ENCODE measurements around the gene NPFF.

The NPFF gene

DNA sequence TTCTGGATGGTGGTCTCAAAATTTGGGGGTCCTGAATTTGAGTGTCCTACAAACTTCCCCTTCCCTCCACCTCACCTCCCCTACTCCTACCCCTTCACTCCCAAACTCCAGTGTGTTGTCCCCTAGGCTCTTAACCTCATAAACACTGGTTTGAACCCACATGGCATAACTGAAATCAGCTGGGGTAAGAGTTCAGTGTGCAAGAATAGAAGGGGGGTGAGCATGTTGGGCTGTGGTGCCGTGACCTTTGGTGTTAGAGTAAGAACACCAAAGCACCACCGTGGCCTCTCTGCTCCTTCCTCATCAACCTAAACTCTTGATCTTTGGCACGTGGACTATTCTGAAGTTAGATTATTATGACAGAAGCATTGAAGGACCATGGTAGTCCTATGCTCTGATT is 44.3 kb downstream of the NPFF start:
- Histone ChIP-seq H3K36me3 (ENCODE audit: low read depth) (peaks cover 99% of the 10 kb centered on the region), H3K4me3 (ENCODE audit: severe bottlenecking) (no peak overlapping the region), H3K27me3 (ENCODE audit: insufficient read depth, poor library complexity, severe bottlenecking) (no peaks in the 10 kb centered on the region), H3K27ac (ENCODE audit: poor library complexity, severe bottlenecking) (no peak overlapping the region), H3K9me3 (ENCODE audit: severe bottlenecking) (no peaks in the 10 kb centered on the region), H3K4me1 (ENCODE audit: insufficient read depth, poor library complexity, severe bottlenecking) (peaks cover 22% of the 10 kb centered on the region)
- ATAC-seq (ENCODE audit: low read depth) (no peak), DNase-seq (ENCODE audit: low spot score) (no peak)
- TF ChIP-seq, protein P1, sequence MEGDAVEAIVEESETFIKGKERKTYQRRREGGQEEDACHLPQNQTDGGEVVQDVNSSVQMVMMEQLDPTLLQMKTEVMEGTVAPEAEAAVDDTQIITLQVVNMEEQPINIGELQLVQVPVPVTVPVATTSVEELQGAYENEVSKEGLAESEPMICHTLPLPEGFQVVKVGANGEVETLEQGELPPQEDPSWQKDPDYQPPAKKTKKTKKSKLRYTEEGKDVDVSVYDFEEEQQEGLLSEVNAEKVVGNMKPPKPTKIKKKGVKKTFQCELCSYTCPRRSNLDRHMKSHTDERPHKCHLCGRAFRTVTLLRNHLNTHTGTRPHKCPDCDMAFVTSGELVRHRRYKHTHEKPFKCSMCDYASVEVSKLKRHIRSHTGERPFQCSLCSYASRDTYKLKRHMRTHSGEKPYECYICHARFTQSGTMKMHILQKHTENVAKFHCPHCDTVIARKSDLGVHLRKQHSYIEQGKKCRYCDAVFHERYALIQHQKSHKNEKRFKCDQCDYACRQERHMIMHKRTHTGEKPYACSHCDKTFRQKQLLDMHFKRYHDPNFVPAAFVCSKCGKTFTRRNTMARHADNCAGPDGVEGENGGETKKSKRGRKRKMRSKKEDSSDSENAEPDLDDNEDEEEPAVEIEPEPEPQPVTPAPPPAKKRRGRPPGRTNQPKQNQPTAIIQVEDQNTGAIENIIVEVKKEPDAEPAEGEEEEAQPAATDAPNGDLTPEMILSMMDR (IDR thresholded peaks at IDR 0.05; ENCODE audit: poor library complexity, severe bottlenecking) = no peak

DNA sequence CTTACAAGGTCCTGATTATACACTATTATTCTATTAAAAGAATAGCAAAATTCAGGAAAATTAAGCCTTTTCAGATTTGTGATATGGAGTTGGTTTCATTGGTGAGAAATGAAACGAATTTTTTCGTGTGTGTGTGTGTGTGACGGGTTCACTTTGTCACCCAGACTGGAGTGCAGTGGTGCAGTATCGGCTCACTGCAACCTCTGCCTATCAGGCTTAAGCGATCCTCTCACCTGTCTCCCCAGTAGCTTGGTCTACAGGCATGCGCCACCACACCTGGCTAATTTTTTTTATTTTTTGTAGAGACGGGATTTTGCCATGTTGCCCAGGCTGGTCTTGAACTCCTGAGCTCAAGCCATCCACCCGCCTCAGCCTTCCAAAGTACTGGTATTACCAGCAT is 45.7 kb downstream of the NPFF start:
- H3K9me3 ChIP-seq (ENCODE audit: severe bottlenecking) = no peaks in the 10 kb centered on the region
- H3K4me1 ChIP-seq (ENCODE audit: insufficient read depth, poor library complexity, severe bottlenecking) = peaks cover 17% of the 10 kb centered on the region
- no peak for ATAC-seq (ENCODE audit: low read depth)
- no peak overlapping the region for H3K27ac ChIP-seq (ENCODE audit: poor library complexity, severe bottlenecking)
- TF ChIP-seq, protein P1 (IDR thresholded peaks at IDR 0.05; ENCODE audit: poor library complexity, severe bottlenecking) = no peak
- H3K4me3 ChIP-seq (ENCODE audit: severe bottlenecking) = no peak overlapping the region
- H3K36me3 ChIP-seq (ENCODE audit: low read depth) = peaks cover 99% of the 10 kb centered on the region
- no peaks in the 10 kb centered on the region for H3K27me3 ChIP-seq (ENCODE audit: insufficient read depth, poor library complexity, severe bottlenecking)
- no peak for DNase-seq (ENCODE audit: low spot score)

DNA sequence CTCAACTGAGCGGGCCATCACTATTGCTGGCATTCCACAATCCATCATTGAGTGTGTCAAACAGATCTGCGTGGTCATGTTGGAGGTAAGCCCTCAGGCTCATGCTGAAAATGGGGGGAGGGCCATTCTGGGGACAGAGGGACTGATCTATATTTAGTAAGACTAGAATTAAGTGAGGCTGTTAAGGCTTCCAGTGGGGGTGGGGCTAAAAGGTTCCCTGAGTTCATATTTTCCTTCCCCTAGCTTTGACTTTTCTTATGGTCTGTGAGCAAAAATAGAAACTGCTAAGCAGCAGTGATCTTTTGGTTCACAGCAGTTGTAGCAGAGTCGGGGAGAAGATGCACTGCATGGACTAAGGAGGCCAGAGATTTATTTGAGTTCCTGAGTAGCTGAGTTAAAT is 46.2 kb downstream of the NPFF start:
- DNase-seq (ENCODE audit: low spot score) = no peak
- H3K27me3 ChIP-seq (ENCODE audit: insufficient read depth, poor library complexity, severe bottlenecking) = no peaks in the 10 kb centered on the region
- no peak overlapping the region for H3K27ac ChIP-seq (ENCODE audit: poor library complexity, severe bottlenecking)
- TF ChIP-seq, protein P1 (IDR thresholded peaks at IDR 0.05; ENCODE audit: poor library complexity, severe bottlenecking) = no peak
- no peaks in the 10 kb centered on the region for H3K9me3 ChIP-seq (ENCODE audit: severe bottlenecking)
- no peak for ATAC-seq (ENCODE audit: low read depth)
- H3K4me3 ChIP-seq (ENCODE audit: severe bottlenecking) = no peak overlapping the region
- peaks cover 99% of the 10 kb centered on the region for H3K36me3 ChIP-seq (ENCODE audit: low read depth)
- H3K4me1 ChIP-seq (ENCODE audit: insufficient read depth, poor library complexity, severe bottlenecking) = peaks cover 11% of the 10 kb centered on the region

DNA sequence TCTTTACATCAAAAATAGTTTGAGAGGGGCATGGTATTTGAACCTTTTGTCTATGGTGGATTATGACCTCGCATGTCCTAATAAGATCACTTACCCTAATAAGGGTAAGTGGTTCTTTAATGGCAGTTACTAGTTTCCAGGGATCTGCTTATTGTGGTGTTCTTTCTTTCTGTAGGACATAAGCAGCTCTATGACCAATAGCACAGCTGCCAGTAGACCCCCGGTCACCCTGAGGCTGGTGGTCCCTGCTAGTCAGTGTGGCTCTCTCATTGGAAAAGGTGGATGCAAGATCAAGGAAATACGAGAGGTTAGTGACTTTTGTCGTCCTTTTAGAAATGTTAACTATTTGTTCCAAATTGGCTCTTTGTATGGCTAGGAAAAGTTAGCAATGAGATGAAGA is 48.2 kb downstream of the NPFF start:
- H3K27me3 ChIP-seq (ENCODE audit: insufficient read depth, poor library complexity, severe bottlenecking) = no peaks in the 10 kb centered on the region
- no peak overlapping the region for H3K27ac ChIP-seq (ENCODE audit: poor library complexity, severe bottlenecking)
- H3K4me1 ChIP-seq (ENCODE audit: insufficient read depth, poor library complexity, severe bottlenecking) = no peaks in the 10 kb centered on the region
- TF ChIP-seq, protein P1 (IDR thresholded peaks at IDR 0.05; ENCODE audit: poor library complexity, severe bottlenecking) = no peak
- peaks cover 100% of the 10 kb centered on the region for H3K36me3 ChIP-seq (ENCODE audit: low read depth)
- no peak for ATAC-seq (ENCODE audit: low read depth)
- H3K4me3 ChIP-seq (ENCODE audit: severe bottlenecking) = no peak overlapping the region
- no peak for DNase-seq (ENCODE audit: low spot score)
- H3K9me3 ChIP-seq (ENCODE audit: severe bottlenecking) = no peaks in the 10 kb centered on the region

Measured in RWPE2 (cell line).